Naive B cell (primary cell): ENCODE measurements around the gene C16orf92. TPM values are rescaled to one million over a fixed set of nuclear protein-coding genes. Genes with fewer than 3 reads are reported as not detected.

Experiments used
- ATAC-seq, 2 donors: fragments of 150-1000 bp; cut with Tn5 transposase; 2 replicates each; pipeline ENCODE4 v1.10.0; 2021; ENCODE audit warnings: low read depth in 2 of 2, mild to moderate bottlenecking in 2 of 2, moderate library complexity in 2 of 2
- DNase-seq: peaks from one replicate; pipeline ENCODE4 v3.0.0; 2022
- H3K27ac Mint-ChIP-seq, 6 donors: one replicate each; pipeline ENCODE4 v1.8.0; 2020 to 2022; ENCODE audit warnings: mild to moderate bottlenecking in 6 of 6, mixed read lengths in 6 of 6, moderate library complexity in 5 of 6, inconsistent platforms in 2 of 6
- H3K27me3 Mint-ChIP-seq, 3 donors: one replicate each; pipeline ENCODE4 v1.8.0; 2021 to 2022; ENCODE audit warnings: mixed read lengths in 3 of 3, mild to moderate bottlenecking in 1 of 3
- H3K36me3 Mint-ChIP-seq, 2 donors: one replicate each; pipeline ENCODE4 v1.8.0; 2020 to 2022; ENCODE audit warnings: mixed read lengths in 2 of 2, inconsistent platforms in 1 of 2, mild to moderate bottlenecking in 1 of 2
- H3K4me1 Mint-ChIP-seq, 3 donors: one replicate each; pipeline ENCODE4 v1.8.0; 2020 to 2022; ENCODE audit warnings: mixed read lengths in 3 of 3, inconsistent platforms in 1 of 3, mild to moderate bottlenecking in 1 of 3, moderate library complexity in 1 of 3
- H3K4me3 Mint-ChIP-seq, 8 donors: one replicate each; pipeline ENCODE4 v1.8.0; 2020 to 2022; ENCODE audit warnings: mild to moderate bottlenecking in 8 of 8, mixed read lengths in 8 of 8, moderate library complexity in 8 of 8, inconsistent platforms in 2 of 8
- H3K9me3 Mint-ChIP-seq, 7 donors: one replicate each; pipeline ENCODE4 v1.8.0; 2020 to 2022; ENCODE audit warnings: mixed read lengths in 7 of 7, mild to moderate bottlenecking in 5 of 7, inconsistent platforms in 2 of 7, moderate library complexity in 1 of 7
- polyA plus RNA-seq, 6 donors: library from polyadenylated mRNA; unstranded; fragments of 300-500 nt; fragmentation: Illumina TruSeq; gene quantifications; one replicate each; pipeline ENCODE4 v1.2.3, GENCODE V29; 2021; ENCODE audit warnings: low read depth in 6 of 6

The C16orf92 gene
- polyA plus RNA-seq, 6 donors from 2014 or later, result not detected

GRCh38 chr16:30004424-30004776 is 18.6 kb upstream of the C16orf92 start:
- ATAC-seq (no peak), DNase-seq (no peak)
- peak overlapping the region in 1 of 6 donors; percentile 92 for H3K27ac Mint-ChIP-seq
- peaks cover 11 to 25% (median 21%) of the 10 kb centered on the region in 3 donors for H3K4me1 Mint-ChIP-seq
- H3K27me3 Mint-ChIP-seq, result peaks cover 0 to 12% (median 6%) of the 10 kb centered on the region in 3 donors
- H3K4me3 Mint-ChIP-seq, result no peak overlapping the region
- peaks cover 0 to 22% of the 10 kb centered on the region in 2 donors for H3K36me3 Mint-ChIP-seq
- no peaks in the 10 kb centered on the region for H3K9me3 Mint-ChIP-seq

DNA sequence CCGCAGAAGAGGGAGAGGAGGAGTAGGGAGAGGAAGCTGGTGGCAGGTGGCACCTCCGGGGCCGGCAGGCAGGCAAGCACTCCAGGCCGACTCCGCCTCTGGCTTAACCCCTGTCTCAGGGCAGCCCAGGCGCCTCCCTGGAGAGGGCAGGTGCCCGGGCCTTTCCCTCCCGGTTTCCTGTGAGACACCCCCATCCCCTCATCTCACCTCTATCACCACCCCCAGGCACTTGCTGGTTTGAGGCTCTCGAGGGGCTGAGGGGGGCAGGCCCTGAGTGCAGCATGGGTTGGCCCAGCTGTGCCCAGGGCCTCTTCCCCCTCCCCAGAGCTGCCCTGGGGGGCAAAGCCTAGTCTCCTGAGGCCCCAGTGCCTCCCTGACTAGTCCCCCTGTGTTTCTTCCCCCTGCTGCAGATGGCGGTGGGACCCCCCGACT is 18.2 kb upstream of the C16orf92 start:
- Mint-ChIP-seq H3K27me3 (peaks cover 0 to 13% (median 11%) of the 10 kb centered on the region in 3 donors), H3K9me3 (no peaks in the 10 kb centered on the region), H3K4me3 (no peak overlapping the region), H3K4me1 (peaks cover 11 to 20% (median 17%) of the 10 kb centered on the region in 3 donors), H3K27ac (peak overlapping the region in 1 of 6 donors; percentile 56), H3K36me3 (peaks cover 0 to 18% of the 10 kb centered on the region in 2 donors)
- DNase-seq (no peak), ATAC-seq (peak; percentile 33 to 44)

DNA sequence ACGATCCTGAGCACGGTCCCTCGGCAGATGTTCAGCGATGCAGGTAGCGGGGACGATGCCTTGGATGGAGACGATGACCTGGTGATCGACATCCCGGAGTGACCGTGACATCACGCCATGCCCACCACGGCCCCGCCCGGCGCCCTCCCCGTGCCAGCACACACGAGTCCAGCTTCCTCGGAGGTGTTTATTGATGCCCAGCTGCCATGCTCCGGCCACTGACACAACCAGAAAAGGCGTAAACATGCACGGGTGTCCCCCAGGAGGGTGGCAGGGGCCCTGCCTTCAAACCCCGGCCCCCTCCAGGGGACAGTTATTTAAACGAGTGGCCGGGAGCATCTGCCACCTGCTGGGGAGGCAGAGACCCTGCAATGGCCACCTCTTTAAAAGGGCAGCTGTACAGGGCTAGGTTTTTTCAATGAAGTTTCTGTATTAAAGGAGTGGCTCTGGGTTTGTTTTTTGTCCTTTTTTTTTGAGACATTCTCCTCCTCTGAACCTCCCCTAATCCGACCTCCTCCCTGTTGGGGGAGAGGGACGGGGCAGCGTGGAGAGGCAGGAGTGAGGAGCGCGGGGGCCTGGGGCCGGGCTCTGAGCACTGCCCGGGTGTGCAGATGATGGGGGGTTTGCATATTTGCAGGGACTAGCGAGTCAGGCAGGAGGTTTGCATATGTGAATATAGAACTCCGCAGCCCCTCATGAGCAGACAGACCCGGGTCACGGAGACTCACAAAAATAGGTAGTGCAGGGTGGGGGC is 17.5 kb upstream of the C16orf92 start:
- Mint-ChIP-seq H3K4me1 (peaks cover 10 to 26% (median 21%) of the 10 kb centered on the region in 3 donors), H3K4me3 (no peak overlapping the region), H3K9me3 (no peaks in the 10 kb centered on the region), H3K27me3 (peaks cover 0 to 20% (median 18%) of the 10 kb centered on the region in 3 donors), H3K27ac (peak overlapping the region in 1 of 6 donors; percentile 32), H3K36me3 (peaks cover 0 to 17% of the 10 kb centered on the region in 2 donors)
- DNase-seq, result peak; percentile 39
- peak; percentile 72 to 82 for ATAC-seq

GRCh38 chr16:30006095-30006473 is 16.9 kb upstream of the C16orf92 start:
- DNase-seq, result no peak
- Mint-ChIP-seq H3K27ac (no peak overlapping the region), H3K36me3 (peaks cover 0 to 17% of the 10 kb centered on the region in 2 donors), H3K9me3 (no peaks in the 10 kb centered on the region), H3K4me1 (peaks cover 10 to 29% (median 23%) of the 10 kb centered on the region in 3 donors), H3K27me3 (peaks cover 0 to 22% (median 18%) of the 10 kb centered on the region in 3 donors), H3K4me3 (no peak overlapping the region)
- no peak for ATAC-seq

GRCh38 chr16:30006659-30007377 is 16.2 kb upstream of the C16orf92 start:
- Mint-ChIP-seq H3K4me3 (peak overlapping the region in 1 of 8 donors; percentile 60), H3K27me3 (peaks cover under 1 to 26% (median 22%) of the 10 kb centered on the region in 3 donors), H3K4me1 (peaks cover 11 to 33% (median 25%) of the 10 kb centered on the region in 3 donors), H3K36me3 (peaks cover 0 to 15% of the 10 kb centered on the region in 2 donors), H3K9me3 (no peaks in the 10 kb centered on the region), H3K27ac (peak overlapping the region in 2 of 6 donors; percentile 60 to 90)
- ATAC-seq, result no peak
- DNase-seq, result no peak

DNA sequence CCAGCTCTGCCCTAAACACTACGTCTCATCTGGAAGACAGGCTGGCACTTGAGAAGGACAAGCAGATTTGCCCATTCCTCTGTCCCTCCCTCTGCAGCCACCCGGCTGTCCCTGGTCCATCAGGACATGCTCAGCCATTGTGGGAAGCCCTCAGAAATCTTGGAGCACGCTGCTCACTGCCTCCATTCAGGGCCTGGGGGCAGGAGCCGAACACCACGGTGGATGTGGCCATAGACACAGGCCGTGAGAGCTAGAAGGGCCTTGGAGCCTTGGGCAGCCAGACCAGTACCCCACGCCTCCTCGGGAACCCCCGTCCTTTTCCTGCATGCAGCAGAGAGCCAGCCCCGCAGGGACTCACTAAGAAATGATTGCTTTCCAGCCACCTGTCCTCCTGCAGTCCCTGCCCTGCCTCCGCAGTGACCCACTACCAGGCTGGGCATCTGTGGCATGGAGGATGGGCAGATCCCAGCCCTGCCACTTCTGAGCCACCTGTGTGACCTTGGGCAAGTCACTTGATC is 15.6 kb upstream of the C16orf92 start:
- no peaks in the 10 kb centered on the region for H3K9me3 Mint-ChIP-seq
- H3K4me1 Mint-ChIP-seq, result peaks cover 13 to 38% (median 23%) of the 10 kb centered on the region in 3 donors
- H3K36me3 Mint-ChIP-seq, result peaks cover 0 to 9% of the 10 kb centered on the region in 2 donors
- H3K4me3 Mint-ChIP-seq, result no peak overlapping the region
- peak overlapping the region in 1 of 6 donors; percentile 60 for H3K27ac Mint-ChIP-seq
- peaks cover 5 to 31% (median 28%) of the 10 kb centered on the region in 3 donors for H3K27me3 Mint-ChIP-seq
- DNase-seq (no peak), ATAC-seq (no peak)

DNA sequence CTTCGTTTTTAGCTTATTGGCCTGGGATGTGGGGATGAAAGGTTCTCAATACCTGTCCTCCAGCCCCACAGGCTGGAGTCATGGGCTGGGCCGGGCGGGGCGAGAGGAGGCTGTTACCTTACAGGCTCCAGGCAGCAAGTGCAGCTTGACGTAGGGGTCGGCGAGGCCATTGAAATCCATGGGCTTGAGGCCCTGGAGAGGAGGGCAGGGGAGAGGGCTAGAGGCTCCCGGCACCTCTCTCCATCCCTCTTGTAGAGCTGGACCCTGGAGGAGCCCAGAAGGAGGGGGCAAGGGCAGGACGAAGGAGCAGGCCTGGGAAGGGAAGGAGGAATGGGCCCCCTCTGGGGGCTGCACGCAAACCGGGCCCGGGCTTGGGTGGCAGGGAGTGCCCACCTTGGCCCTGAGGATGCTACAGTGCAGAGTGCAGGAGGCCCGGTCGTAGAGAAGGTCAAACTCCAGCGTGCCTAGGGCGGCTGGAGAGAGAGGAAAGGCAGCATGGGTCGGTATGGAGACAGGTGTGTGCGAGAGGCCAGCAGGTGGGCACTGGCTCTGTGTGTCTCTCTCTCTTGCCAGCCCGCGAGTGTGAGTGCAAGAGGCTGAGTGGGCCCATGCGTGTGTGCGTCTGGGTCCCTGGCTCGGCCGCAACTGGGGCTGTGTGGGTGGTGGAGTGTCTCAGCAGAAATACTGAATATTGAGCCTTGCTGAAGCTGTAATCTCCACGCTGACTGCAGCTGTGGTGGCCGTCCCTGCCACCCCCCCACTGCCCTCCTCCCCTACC is 13.7 kb upstream of the C16orf92 start:
- H3K36me3 Mint-ChIP-seq, result no peaks in the 10 kb centered on the region

DNA sequence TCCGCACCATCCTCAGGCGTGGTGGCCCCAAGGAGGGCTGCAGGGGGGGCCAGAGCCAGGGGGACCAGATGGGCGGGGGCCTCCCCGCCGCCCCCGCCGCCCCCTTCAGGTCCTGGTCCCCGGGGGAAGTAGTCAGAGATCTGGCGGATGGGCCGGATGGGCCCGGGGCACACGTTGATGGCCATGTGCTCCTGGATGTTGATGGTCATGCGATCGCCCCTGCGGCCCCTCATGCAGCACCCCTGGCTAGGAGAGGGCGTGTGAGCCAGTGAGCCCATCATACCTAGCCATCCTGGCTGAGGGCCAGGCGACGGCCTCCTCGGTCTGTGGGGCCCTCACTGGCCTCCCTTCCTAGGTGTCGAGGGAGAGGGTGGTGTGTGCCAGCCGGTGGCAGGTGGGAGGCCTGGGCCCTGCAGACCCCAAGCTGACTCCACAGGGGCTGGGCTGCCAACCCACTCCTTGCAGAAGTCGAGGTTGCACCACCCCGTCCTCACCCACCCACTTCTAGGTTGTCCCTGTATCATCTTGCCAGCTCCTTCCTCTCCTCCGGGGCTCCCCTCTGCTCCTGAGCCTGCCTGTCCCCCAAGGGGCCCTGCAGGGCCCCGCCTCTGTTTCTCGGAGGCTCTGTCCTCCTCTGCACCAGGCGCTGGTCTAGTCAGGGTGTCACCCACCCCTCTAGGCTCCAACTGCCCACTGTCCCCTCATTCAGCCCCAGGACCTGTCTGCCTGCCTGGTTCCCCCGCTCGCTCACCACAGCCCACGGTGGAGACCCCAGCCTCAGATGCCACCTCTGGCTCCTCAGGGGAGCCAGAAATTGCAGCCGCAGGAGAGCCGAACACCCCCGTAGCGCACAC is 12.8 kb upstream of the C16orf92 start:
- H3K9me3 Mint-ChIP-seq, result no peaks in the 10 kb centered on the region
- ATAC-seq (no peak), DNase-seq (no peak)
- H3K4me3 Mint-ChIP-seq, result peak overlapping the region in 7 of 8 donors; percentile 51 to 89 (median 68)
- no peak overlapping the region for H3K27ac Mint-ChIP-seq
- peaks cover 13 to 22% (median 17%) of the 10 kb centered on the region in 3 donors for H3K4me1 Mint-ChIP-seq
- H3K27me3 Mint-ChIP-seq, result peaks cover 8 to 31% (median 28%) of the 10 kb centered on the region in 3 donors
- no peaks in the 10 kb centered on the region for H3K36me3 Mint-ChIP-seq

More for the DNA sequence above, 13.7 kb upstream of the C16orf92 start:
- H3K4me1 Mint-ChIP-seq, result peaks cover 14 to 32% (median 17%) of the 10 kb centered on the region in 3 donors
- H3K27ac Mint-ChIP-seq, result no peak overlapping the region
- H3K9me3 Mint-ChIP-seq, result no peaks in the 10 kb centered on the region
- ATAC-seq, result no peak
- peaks cover 8 to 31% (median 28%) of the 10 kb centered on the region in 3 donors for H3K27me3 Mint-ChIP-seq
- peak overlapping the region in 5 of 8 donors; percentile 14 to 86 (median 66) for H3K4me3 Mint-ChIP-seq
- no peak for DNase-seq

DNA sequence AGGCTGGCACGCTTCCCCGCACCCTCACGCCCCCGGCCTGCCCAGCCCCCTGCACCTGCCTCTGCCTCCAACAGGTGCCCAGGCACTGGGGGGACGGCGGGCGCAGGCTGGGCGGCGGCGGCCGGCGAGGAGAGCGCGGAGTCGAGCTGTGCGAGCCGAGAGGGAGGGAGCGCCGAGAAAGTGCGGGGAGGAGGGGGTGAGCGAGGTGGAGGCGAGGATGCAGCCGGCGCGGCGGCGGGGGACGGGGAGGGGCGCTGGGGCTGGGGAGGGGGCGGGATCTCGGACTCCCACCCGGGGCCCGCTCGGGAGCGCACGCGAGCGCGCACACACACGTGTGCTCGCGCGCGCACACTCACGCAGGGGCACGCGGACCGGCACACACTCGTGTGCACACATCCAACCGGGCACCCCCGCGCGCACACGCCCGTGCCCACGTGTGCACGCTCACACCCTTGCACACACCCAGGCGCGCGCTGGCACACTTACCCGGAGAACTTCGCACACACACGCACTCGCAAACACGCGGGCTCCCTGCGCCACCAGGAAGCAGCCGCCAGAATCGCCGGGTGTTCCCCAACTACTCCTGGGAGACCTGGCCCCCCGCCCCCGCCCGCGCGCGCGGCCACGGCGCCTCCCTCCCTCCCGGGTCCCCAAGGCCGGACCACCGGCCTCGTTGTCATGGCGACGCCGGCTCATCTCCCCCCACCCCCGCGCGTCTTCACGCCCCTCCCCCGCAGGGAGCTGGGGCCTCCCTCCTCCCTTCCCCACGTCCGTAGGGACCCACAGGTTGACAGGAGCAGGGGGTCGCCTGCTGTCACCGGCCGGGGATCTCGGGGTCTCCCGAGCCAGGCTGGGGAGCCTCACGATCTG is 11.9 kb upstream of the C16orf92 start, which contains the start of gene DOC2A:
Gene DOC2A, minus strand, starts transcription at position 184 of the 870 bp plus-strand sequence. CDS start 805 bp downstream, outside the sequence.
- ATAC-seq, result peak; percentile 59 to 64
- Mint-ChIP-seq H3K36me3 (no peaks in the 10 kb centered on the region), H3K27ac (peak within 1 kb of the TSS in 1 of 6 donors; percentile 89), H3K9me3 (no peaks in the 10 kb centered on the region), H3K4me1 (peaks cover 13 to 17% (median 17%) of the 10 kb centered on the region in 3 donors), H3K27me3 (peaks cover 8 to 35% (median 28%) of the 10 kb centered on the region in 3 donors), H3K4me3 (peak within 1 kb of the TSS; percentile 64 to 89 (median 82))
- DNase-seq, result no peak

- no peaks in the 10 kb centered on the region for H3K9me3 Mint-ChIP-seq
- peak overlapping the region in 4 of 6 donors; percentile 36 to 89 (median 53) for H3K27ac Mint-ChIP-seq
These were observed 11.1 kb upstream of the C16orf92 start for GRCh38 chr16:30011714-30012504.

More at GRCh38 chr16:30011714-30012504, 11.1 kb upstream of the C16orf92 start:
- no peak for DNase-seq
- H3K27me3 Mint-ChIP-seq, result peaks cover 8 to 35% (median 28%) of the 10 kb centered on the region in 3 donors
- no peaks in the 10 kb centered on the region for H3K36me3 Mint-ChIP-seq
- peak overlapping the region; percentile 5 to 86 (median 82) for H3K4me3 Mint-ChIP-seq
- peaks cover 13 to 17% (median 17%) of the 10 kb centered on the region in 3 donors for H3K4me1 Mint-ChIP-seq
- no peak for ATAC-seq
